B cell (primary cell): ENCODE data around the gene NDST1.

Experiments used
- CTCF ChIP-seq: fragments of 200-600 bp; IDR thresholded peaks from one replicate; pipeline ENCODE4 v1.8.0; 2022; ENCODE audit warnings: antibody characterized with exemption, mild to moderate bottlenecking
- EZH2 ChIP-seq: IDR thresholded peaks from 2 replicates; pipeline ENCODE4 v1.6.1; 2012; ENCODE audit warnings: borderline replicate concordance, low read depth, mild to moderate bottlenecking, moderate library complexity, low read length; ENCODE audit not compliant: insufficient read depth, poor library complexity, severe bottlenecking

DNA sequence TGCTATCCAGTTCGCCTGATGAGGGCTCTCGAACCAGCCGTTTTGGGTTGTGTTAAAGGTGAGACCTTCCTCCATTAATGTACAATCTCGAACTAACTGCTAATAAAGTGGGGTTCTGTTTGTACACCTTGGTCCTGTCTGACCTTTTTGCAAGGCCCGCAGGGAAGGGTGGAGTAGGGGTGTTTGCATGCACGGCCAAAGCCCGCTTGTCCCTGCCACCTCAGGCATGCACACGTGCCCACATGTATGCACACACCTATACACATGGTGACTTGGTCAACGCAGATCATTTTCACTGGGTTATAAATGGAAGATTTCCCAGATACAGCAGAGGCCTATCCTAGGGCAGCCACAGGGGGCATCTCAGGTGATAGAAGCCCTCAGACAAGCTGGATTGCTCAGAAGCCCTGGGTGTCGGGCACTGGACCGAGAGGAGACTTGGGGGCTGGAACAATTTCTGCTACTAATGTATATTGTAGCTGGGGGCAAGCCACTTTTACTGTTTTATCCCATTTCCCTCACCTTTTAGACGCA is 50.2 kb downstream of the NDST1 start:
- TF ChIP-seq CTCF (no peak), EZH2 (no peak)
